SK-N-SH treated with all-trans-retinoic acid at 6 μM for 48 hours (cell line): ENCODE data around the gene SDHA.
"Not testable (repeated sequence)": the region's sequence is repeated elsewhere in the genome, so short reads cannot be mapped to it uniquely, and the experiment has no call there.

ENCODE experiments used
- ATAC-seq: fragments of 200-7000 bp; cut with Tn5 transposase; 3 replicates; pipeline ENCODE4 v1.9.1; 2020; ENCODE audit warnings: mild to moderate bottlenecking, moderate library complexity
- ARNTL ChIP-seq: fragments of 450-650 bp; formaldehyde crosslinking; IDR thresholded peaks from 2 replicates; pipeline ENCODE4 v1.5.0; 2020; ENCODE audit warnings: low read depth, mild to moderate bottlenecking, moderate library complexity, borderline replicate concordance
- BACH2 ChIP-seq: fragments of 250-450 bp; sonication (Bioruptor Pico); IDR thresholded peaks from 2 replicates; pipeline ENCODE4 v1.9.0; 2021; ENCODE audit warnings: mild to moderate bottlenecking, borderline replicate concordance
- CREB5 ChIP-seq: fragments of 250-450 bp; sonication (Bioruptor Pico); IDR thresholded peaks from 2 replicates; pipeline ENCODE4 v1.5.1; 2020; ENCODE audit warnings: low read depth, mild to moderate bottlenecking, moderate library complexity
- CSRNP3 ChIP-seq: fragments of 250-450 bp; sonication (Bioruptor Pico); IDR thresholded peaks from 2 replicates; pipeline ENCODE4 v1.5.1; 2021; ENCODE audit warnings: mild to moderate bottlenecking, moderate library complexity
- ESRRG ChIP-seq: fragments of 250-450 bp; sonication (Bioruptor Pico); IDR thresholded peaks from 2 replicates; pipeline ENCODE4 v1.6.1; 2021; ENCODE audit warnings: mild to moderate bottlenecking
- ISL1 ChIP-seq: fragments of 250-450 bp; sonication (Bioruptor Pico); IDR thresholded peaks from 2 replicates; pipeline ENCODE4 v2.1.2; 2022; ENCODE audit warnings: mild to moderate bottlenecking, moderate library complexity
- OSR1 ChIP-seq: fragments of 250-450 bp; sonication (Bioruptor Pico); IDR thresholded peaks from 2 replicates; pipeline ENCODE4 v1.8.0; 2022; ENCODE audit warnings: moderate library complexity, mild to moderate bottlenecking, inconsistent platforms
- PATZ1 ChIP-seq: fragments of 250-450 bp; sonication (Bioruptor Pico); IDR thresholded peaks from 2 replicates; pipeline ENCODE4 v1.8.0; 2020; ENCODE audit warnings: mild to moderate bottlenecking, moderate library complexity, borderline replicate concordance
- POU6F1 ChIP-seq: fragments of 250-450 bp; sonication (Bioruptor Pico); IDR thresholded peaks from 2 replicates; pipeline ENCODE4 v1.8.0; 2021; ENCODE audit warnings: low read depth, mild to moderate bottlenecking, moderate library complexity, borderline replicate concordance
- PPARA ChIP-seq: fragments of 250-450 bp; sonication (Bioruptor Pico); IDR thresholded peaks from 2 replicates; pipeline ENCODE4 v1.5.0; 2020; ENCODE audit warnings: mild to moderate bottlenecking, borderline replicate concordance
- RARB ChIP-seq: fragments of 250-450 bp; sonication (Bioruptor Pico); IDR thresholded peaks from 2 replicates; pipeline ENCODE4 v1.8.0; 2021; ENCODE audit warnings: mild to moderate bottlenecking, moderate library complexity
- TCF4 ChIP-seq: fragments of 250-450 bp; sonication (Bioruptor Pico); IDR thresholded peaks from 2 replicates; pipeline ENCODE4 v1.8.0; 2021; ENCODE audit warnings: mild to moderate bottlenecking, moderate library complexity, borderline replicate concordance
- TOX ChIP-seq: fragments of 250-450 bp; sonication (Bioruptor Pico); IDR thresholded peaks from 2 replicates; pipeline ENCODE4 v1.8.0; 2021; ENCODE audit warnings: mild to moderate bottlenecking, moderate library complexity, borderline replicate concordance
- TSHZ2 ChIP-seq: fragments of 250-450 bp; sonication (Bioruptor Pico); IDR thresholded peaks from 2 replicates; pipeline ENCODE4 v1.5.0; 2020; ENCODE audit warnings: mild to moderate bottlenecking, moderate library complexity
- ZC3H10 ChIP-seq: fragments of 250-450 bp; sonication (Bioruptor Pico); IDR thresholded peaks from 2 replicates; pipeline ENCODE4 v1.5.1; 2021; ENCODE audit warnings: mild to moderate bottlenecking, moderate library complexity
- ZFP3 ChIP-seq: fragments of 250-450 bp; sonication (Bioruptor Pico); IDR thresholded peaks from 2 replicates; pipeline ENCODE4 v1.5.0; 2020; ENCODE audit warnings: mild to moderate bottlenecking, moderate library complexity
- ZNF565 ChIP-seq: fragments of 450-650 bp; formaldehyde crosslinking; conservative IDR thresholded peaks from 2 replicates; pipeline ENCODE4 v1.5.0; 2020; ENCODE audit warnings: low read depth, mild to moderate bottlenecking, moderate library complexity
- ZNF70 ChIP-seq: fragments of 450-650 bp; formaldehyde crosslinking; IDR thresholded peaks from 2 replicates; pipeline ENCODE4 v1.5.0; 2020; ENCODE audit warnings: mild to moderate bottlenecking, moderate library complexity

SDHA gene

GRCh38 chr5:230711-231110 lies 12.6 kb downstream of the SDHA start:
- TF ChIP-seq PPARA (CRISPR knock-in tag), result no peak
- no peak for TF ChIP-seq TSHZ2 (CRISPR knock-in tag)
- no peak for TF ChIP-seq CSRNP3 (CRISPR knock-in tag)
- TF ChIP-seq ESRRG (CRISPR knock-in tag), result no peak
- no peak for TF ChIP-seq CREB5 (CRISPR knock-in tag)
- no peak for TF ChIP-seq OSR1 (CRISPR knock-in tag)
- TF ChIP-seq ZNF565 (CRISPR knock-in tag), result no peak
- no peak for TF ChIP-seq RARB (CRISPR knock-in tag)
- TF ChIP-seq POU6F1 (CRISPR knock-in tag), result no peak
- TF ChIP-seq ISL1 (CRISPR knock-in tag), result no peak
- no peak for TF ChIP-seq ZNF70
- TF ChIP-seq TOX (CRISPR knock-in tag), result no peak
- no peak for TF ChIP-seq ZFP3 (CRISPR knock-in tag)
- no peak for TF ChIP-seq ARNTL (CRISPR knock-in tag)
- ATAC-seq, result no peak

- TF ChIP-seq BACH2 (CRISPR knock-in tag), result no peak
- TF ChIP-seq CREB5 (CRISPR knock-in tag), result no peak
- TF ChIP-seq ZFP3 (CRISPR knock-in tag), result no peak
- TF ChIP-seq PPARA (CRISPR knock-in tag), result no peak
- TF ChIP-seq PATZ1 (CRISPR knock-in tag), result no peak
- TF ChIP-seq ZC3H10 (CRISPR knock-in tag), result no peak
- TF ChIP-seq TSHZ2 (CRISPR knock-in tag), result no peak
- no peak for TF ChIP-seq ZNF565 (CRISPR knock-in tag)
- no peak for TF ChIP-seq OSR1 (CRISPR knock-in tag)
- TF ChIP-seq ESRRG (CRISPR knock-in tag), result no peak
- TF ChIP-seq TOX (CRISPR knock-in tag), result no peak
- TF ChIP-seq RARB (CRISPR knock-in tag), result no peak
- TF ChIP-seq TCF4 (CRISPR knock-in tag), result no peak
- ATAC-seq, result no peak
Observed at GRCh38 chr5:231661-232060, 13.5 kb downstream of the SDHA start.

- not testable (repeated sequence) for ATAC-seq
Observed at GRCh38 chr5:233426-233825, 15.3 kb downstream of the SDHA start.
